DLD1 (cell line): ENCODE measurements around the gene PRKCI.
"Not testable (repeated sequence)": the region's sequence is repeated elsewhere in the genome, so short reads cannot be mapped to it uniquely, and the experiment has no call there.

Experiments used
- in situ Hi-C: cut with HindIII; loops from 2 replicates; pipeline ENCODE4 v1.10.0; 2017; ENCODE audit warnings: low sequenced_read_pairs

PRKCI gene

GRCh38 chr3:170221924-170222646 is at the start of gene PRKCI:
TSS of gene PRKCI (plus strand) at chr3:170222424. CDS start at chr3:170222670, 246 bp downstream.
- in situ Hi-C loops, result no loop called here

- in situ Hi-C loops, result no loop called here
Observed at GRCh38 chr3:170178651-170179050, 43.6 kb upstream of the PRKCI start.

DNA sequence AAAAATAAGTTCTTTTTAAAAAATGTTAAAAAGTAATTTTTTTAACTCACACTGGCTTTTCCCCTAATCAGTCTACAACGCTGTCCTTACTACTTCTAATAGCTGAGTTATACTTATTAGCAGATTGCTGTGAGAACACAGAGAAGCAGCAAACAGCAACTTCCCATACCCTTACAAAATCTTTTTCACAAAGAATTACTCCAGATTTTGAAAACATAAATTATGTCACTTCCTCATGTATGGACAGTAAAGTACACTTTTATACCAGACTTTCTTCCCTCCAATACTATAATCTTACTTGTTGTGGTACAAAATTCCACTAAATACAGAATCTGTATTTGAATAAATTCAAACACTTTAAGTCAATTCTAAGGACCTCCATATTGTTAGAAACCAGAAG is 42.8 kb upstream of the PRKCI start:
- in situ Hi-C loops, result no loop called here

DNA sequence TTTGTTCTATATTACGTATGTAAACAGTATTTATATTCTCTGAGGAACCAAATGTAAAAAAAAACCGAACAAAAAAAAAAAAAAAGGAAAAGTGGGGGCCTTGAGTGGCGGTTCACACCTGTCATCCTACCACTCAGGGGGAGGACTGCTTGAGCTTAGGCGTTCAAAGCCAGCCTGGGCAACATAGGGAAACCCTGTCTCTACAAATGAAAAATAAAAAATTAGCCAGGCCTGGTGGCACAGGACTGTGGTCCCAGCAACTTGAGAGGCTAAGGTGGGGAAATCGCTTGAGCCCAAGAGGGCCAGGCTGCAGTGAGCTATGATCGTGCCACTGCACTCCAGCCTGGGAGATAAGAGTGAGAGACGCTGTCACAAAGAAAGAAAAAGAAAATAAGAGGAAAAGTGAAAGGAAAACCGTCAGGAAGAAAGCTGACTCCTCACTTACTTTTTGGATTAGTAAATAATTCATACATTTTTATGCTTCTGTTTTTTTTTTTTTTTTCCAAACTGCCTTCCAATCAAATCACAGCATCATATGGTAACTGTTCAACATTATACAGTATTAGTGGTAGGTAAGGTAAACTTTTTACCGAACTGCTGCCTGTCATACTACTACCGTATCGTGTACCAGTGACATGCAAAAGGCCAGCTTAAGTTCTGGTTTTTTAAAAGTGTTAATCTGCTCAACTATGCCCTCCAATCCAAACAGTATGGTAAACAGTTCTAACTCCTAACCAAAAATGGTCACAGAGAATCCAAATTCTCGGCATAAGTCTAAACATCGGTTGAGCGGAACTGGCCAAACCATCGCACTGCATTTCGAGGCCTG is 41.9 kb upstream of the PRKCI start:
- in situ Hi-C loops, result no loop called here

DNA sequence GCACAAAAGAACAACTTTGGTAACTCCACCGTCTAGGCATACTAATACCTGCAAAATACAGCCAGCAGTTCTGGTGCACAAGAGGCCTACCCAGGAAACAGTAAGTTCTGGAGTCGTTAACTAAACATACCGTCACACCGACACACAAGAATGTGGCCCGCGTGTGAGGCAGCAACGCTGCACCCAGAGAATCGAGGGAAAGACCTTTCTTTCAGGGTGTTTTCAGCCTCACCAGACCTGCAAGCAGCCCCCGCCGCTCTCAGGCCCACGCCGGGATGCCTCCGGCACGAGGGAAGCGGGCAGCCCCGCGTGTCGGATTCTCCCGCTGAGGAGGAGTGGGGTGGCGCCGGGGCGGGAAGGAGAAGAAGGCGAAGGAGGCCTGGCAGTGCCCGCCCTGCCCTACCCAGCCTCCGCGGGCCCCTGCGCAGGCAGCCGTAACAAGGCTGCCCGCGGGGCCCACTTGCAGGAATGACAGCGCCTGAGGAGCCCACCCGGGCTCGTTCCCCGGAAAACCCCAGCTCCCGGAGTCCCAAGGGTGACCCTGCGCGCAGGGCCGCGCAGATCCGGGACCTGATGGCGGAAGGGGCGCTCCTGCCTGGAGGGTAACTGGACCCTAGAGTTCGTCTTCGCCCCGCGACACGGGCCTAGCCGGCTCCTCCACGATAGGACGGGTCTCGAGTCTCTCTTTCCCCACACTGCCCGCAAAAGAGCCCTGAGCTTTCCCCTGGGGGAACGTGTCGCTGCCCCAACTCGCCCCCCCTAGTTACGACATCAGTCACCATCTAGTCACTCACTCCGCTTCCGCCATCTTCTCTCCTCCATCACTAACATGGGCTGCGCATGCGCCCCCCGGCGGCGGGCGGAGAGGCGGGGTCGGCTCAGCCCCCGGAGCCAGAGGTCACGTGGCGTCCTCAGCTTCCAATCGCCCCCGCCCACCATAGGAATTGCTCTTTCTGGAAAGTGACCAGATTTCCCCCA is 41.0 kb upstream of the PRKCI start, which contains the start of gene PHC3:
PHC3 (minus strand) TSS at position 826 of the 978 bp plus-strand sequence; CDS start at position 808, 18 bp downstream.
- in situ Hi-C loops, result no loop called here

- in situ Hi-C loops, result no loop called here
Observed at GRCh38 chr3:170189398-170190256, 32.6 kb upstream of the PRKCI start.

- in situ Hi-C loops, result not testable (repeated sequence)
Observed at GRCh38 chr3:170195759-170196158, 26.5 kb upstream of the PRKCI start.

GRCh38 chr3:170196833-170197232 is 25.4 kb upstream of the PRKCI start:
- in situ Hi-C loops, result no loop called here

DNA sequence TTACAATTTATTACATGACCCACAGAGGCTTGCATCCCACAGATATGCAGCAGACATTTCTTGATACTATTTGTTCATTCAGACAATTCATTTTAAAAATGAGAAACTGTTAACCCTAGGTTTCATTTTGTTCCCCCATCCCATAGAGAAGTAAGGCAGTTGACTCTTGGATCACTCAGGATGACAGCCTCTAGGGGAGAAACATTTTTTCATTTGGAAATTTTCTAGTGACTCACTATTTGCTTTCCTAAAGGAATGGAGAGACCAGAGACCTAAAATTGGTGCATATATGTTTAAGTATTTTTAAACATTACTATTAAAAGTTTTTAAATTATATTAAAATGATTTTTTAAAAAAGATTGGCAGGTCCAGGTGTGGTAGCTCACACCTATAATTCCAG is 21.2 kb upstream of the PRKCI start:
- in situ Hi-C loops, result no loop called here

DNA sequence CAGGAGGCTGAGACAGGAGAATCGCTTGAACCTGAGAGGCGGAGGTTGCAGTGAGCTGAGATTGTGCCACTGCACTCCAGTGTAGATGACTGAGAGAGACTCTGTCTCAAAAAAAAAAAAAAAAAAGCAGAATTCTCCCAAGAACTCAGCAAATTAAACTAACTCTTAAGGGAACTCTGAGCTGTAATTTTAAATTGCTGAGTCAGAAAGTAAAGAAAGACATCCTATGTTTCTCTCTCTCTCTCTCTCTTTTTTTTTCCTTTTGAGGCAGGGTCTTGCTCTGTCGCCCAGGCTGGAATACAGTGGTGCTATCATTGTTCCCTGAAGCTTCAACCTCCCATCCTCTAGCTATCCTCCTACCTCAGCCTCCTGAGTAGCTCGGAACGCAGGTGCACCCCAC is 20.7 kb upstream of the PRKCI start:
- in situ Hi-C loops, result no loop called here

GRCh38 chr3:170203457-170203856 is 18.8 kb upstream of the PRKCI start:
- in situ Hi-C loops, result no loop called here

DNA sequence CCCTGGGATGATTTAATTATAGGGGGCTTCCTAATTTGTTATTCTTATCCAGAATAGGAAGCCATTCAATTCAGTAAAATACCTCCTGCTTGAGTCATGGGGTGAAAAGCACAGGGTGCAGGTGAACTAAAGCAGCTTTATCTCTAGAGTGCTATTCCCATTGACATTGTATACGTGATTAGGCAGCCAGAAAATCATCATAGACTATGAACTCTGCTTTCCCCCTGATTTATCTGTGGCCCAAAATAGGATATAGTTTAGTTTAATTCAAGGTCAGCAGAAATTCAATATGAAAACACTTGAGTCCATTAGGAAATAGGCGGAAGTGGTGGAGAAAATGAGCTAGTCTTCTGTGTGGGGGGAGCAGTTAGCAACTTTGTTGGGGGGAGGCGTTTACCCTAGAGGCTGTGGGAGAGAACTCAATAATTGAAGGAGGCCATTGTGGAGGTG is 18.2 kb upstream of the PRKCI start:
- in situ Hi-C loops, result no loop called here

DNA sequence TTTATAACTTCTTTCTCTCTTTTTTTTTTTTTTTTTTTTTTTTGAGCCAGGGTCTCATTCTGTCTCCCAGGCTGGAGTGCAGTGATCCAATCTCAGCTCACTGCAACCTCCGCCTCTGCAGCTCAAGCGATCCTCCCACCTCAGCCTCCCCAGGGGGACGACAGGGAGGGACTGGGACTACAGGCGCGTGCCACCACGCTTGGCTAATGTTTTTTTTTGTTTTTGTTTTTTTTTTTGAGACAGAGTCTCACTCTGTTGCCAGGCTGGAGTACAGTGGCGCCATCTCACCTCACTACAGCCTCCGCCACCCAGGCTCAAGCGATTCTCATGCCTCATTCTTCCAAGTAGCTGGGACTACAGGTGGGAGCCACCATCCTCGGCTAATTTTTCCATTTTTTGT is 17.7 kb upstream of the PRKCI start:
- in situ Hi-C loops, result no loop called here

GRCh38 chr3:170205302-170205701 is 16.9 kb upstream of the PRKCI start:
- in situ Hi-C loops, result no loop called here

- in situ Hi-C loops, result not testable (repeated sequence)
Observed at GRCh38 chr3:170206164-170206762, 16.0 kb upstream of the PRKCI start.

GRCh38 chr3:170207717-170208116 is 14.5 kb upstream of the PRKCI start:
- in situ Hi-C loops, result no loop called here

GRCh38 chr3:170211668-170212067 is 10.6 kb upstream of the PRKCI start:
- in situ Hi-C loops, result no loop called here

DNA sequence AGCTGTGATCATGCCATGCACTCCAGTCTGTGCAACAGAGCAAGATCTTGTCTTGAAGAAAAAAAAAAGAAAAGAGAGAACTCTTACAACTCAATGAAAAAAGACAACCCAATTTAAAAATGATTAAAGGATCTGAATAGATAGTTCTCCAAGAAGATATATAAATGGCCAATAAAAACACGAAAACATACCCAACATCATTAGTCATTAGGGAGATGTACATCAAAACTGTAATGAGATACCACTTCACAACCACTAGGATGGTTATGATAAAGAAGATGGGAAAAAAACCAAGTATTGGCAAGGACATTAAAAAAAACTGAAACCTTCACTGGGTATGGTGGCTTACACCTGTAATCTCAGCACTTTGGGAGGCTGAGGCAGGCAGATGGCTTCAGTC is 2.4 kb upstream of the PRKCI start:
- in situ Hi-C loops, result no loop called here

DNA sequence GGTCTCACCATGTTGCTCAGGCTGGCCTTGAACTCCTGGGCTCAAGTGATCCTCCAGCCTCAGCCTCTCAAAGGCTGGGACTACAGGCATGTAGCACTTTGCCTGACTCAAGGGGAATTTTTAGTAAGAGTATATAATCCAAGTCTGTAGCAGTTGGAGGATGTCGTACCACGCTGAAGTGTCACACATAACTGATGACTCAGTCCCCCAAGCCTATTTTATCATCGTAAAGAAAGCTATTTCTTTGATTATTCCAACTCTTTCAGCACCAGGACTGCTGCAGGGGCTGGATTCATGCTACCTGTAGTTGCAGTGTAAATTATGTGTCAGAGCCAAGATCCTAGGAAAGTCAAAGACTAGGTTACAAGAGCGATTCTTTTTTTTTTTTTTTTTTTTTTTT is 1.4 kb upstream of the PRKCI start:
- in situ Hi-C loops, result no loop called here
